ENCODE measurements around the gene PANK1. TPM values are rescaled to one million over a fixed set of nuclear protein-coding genes. Genes with fewer than 3 reads are reported as not detected.

PANK1 gene
- total RNA-seq, 2 experiments from 2014 or later = 12.1 to 16.1 TPM

DNA sequence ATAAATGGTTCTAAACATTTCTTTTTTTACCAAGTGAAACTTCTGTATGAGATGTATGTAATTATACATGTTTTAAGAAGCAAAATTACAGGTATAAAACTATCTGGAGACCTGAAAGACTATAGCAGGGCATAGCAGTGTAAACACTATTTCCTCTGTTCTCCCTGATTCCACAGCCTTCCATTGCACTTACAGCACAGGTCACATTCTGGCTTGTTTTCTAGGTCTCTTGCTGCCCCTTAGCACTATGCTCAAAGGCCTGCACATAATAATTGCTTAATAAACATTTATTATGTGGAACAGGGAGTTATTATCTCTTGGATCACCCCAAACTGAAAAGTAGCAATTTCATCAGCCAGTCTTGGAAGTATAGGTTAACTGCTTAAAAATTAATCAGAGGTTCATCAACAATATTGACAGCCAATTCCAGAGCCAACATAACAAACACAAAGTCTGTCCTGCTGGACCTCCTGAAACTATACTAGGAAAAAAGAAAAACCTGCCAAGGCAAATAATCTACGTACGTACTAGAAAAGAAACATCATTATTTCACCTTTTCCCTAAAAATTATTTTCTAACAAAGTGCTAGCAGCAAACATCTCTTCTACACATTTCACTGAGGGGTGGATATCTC is 43.2 kb downstream of the PANK1 start:
- H3K36me3 ChIP-seq (ENCODE audit: insufficient read depth, low read length) = peaks cover 23% of the 10 kb centered on the region
- H3K9me2 ChIP-seq (ENCODE audit: insufficient read depth, low read length) = no peaks in the 10 kb centered on the region
- no peaks in the 10 kb centered on the region for H4K20me1 ChIP-seq (ENCODE audit: insufficient read depth, low read length)
- H3K79me2 ChIP-seq (ENCODE audit: insufficient read depth, low read depth, low read length) = no peaks in the 10 kb centered on the region
- no peak overlapping the region for H3K4me3 ChIP-seq (ENCODE audit: low read depth, low read length, poor library complexity, severe bottlenecking)
- H3K4me2 ChIP-seq (ENCODE audit: low read length) = no peak overlapping the region
- intact Hi-C loops (cut with micrococcal nuclease; ENCODE audit: unreplicated experiment) = no loop called here
- no peak for TF ChIP-seq EZH2phosphoT487 (IDR thresholded peaks at IDR 0.05; ENCODE audit: borderline replicate concordance, low read depth, low read length)
- TF ChIP-seq CTCF (conservative IDR thresholded peaks at IDR 0.05; ENCODE audit: low read length) = no peak
- ChIA-PET POLR2A (interaction anchor here (0.7 kb wide), 1 partner anchor 1070 kb away, joined by 5 read pairs; no protein-coding TSS in a partner anchor), CTCF (ENCODE audit: unreplicated experiment) (no interaction called here)
- H2AFZ ChIP-seq (ENCODE audit: low read length) = no peak overlapping the region
- DNase-seq (ENCODE audit: low spot score) = no peak
- no TSS peak for BruUV-seq (replicated peaks)
- H3K9me3 ChIP-seq (ENCODE audit: low read length) = no peaks in the 10 kb centered on the region
- no peaks in the 10 kb centered on the region for H3K4me1 ChIP-seq (ENCODE audit: insufficient read depth, low read length, poor library complexity, severe bottlenecking)
- no peak overlapping the region for H3K27ac ChIP-seq (ENCODE audit: low read depth, low read length, poor library complexity, severe bottlenecking)

DNA sequence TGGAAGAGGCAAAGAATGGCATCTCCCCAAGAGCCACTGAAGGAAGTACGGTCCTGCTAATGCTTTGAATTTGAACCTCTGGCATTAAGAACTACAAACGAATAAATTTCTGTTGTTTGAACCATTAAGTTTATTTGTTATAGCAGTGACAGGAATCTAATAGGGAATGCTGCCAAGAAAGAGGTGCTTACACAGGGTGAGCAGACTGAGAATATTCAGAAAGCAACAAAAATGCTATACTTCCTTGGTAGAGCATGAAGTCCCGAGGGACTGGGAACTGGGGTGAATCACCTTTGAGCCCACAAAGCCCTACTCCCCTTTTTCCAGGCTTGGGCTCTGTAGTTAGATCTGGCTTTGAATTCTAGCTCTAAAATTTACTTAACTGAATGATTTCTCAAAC is 45.0 kb downstream of the PANK1 start:
- Histone ChIP-seq H3K4me3 (ENCODE audit: low read depth, low read length, poor library complexity, severe bottlenecking) (no peak overlapping the region), H3K36me3 (ENCODE audit: insufficient read depth, low read length) (peaks cover 22% of the 10 kb centered on the region), H4K20me1 (ENCODE audit: insufficient read depth, low read length) (no peaks in the 10 kb centered on the region), H3K27ac (ENCODE audit: low read depth, low read length, poor library complexity, severe bottlenecking) (no peak overlapping the region), H2AFZ (ENCODE audit: low read length) (no peak overlapping the region), H3K4me1 (ENCODE audit: insufficient read depth, low read length, poor library complexity, severe bottlenecking) (no peaks in the 10 kb centered on the region), H3K79me2 (ENCODE audit: insufficient read depth, low read depth, low read length) (no peaks in the 10 kb centered on the region), H3K9me2 (ENCODE audit: insufficient read depth, low read length) (no peaks in the 10 kb centered on the region), H3K9me3 (ENCODE audit: low read length) (no peaks in the 10 kb centered on the region), H3K4me2 (ENCODE audit: low read length) (no peak overlapping the region)
- DNase-seq (ENCODE audit: low spot score) = no peak
- CTCF ChIA-PET (ENCODE audit: unreplicated experiment) = no interaction called here
- TF ChIP-seq EZH2phosphoT487 (IDR thresholded peaks at IDR 0.05; ENCODE audit: borderline replicate concordance, low read depth, low read length) (no peak), CTCF (conservative IDR thresholded peaks at IDR 0.05; ENCODE audit: low read length) (no peak)
- BruUV-seq (replicated peaks) = no TSS peak
- POLR2A ChIA-PET = no interaction called here
- intact Hi-C loops (cut with micrococcal nuclease; ENCODE audit: unreplicated experiment) = no loop called here

GRCh38 chr10:89593043-89593442 is 52.0 kb downstream of the PANK1 start:
- TF ChIP-seq CTCF (conservative IDR thresholded peaks at IDR 0.05; ENCODE audit: low read length) = no peak
- TF ChIP-seq EZH2phosphoT487 (IDR thresholded peaks at IDR 0.05; ENCODE audit: borderline replicate concordance, low read depth, low read length) = no peak
- Histone ChIP-seq H3K4me1 (ENCODE audit: insufficient read depth, low read length, poor library complexity, severe bottlenecking) (no peaks in the 10 kb centered on the region), H3K27ac (ENCODE audit: low read depth, low read length, poor library complexity, severe bottlenecking) (no peak overlapping the region), H4K20me1 (ENCODE audit: insufficient read depth, low read length) (no peaks in the 10 kb centered on the region), H2AFZ (ENCODE audit: low read length) (no peak overlapping the region), H3K9me3 (ENCODE audit: low read length) (no peaks in the 10 kb centered on the region), H3K4me3 (ENCODE audit: low read depth, low read length, poor library complexity, severe bottlenecking) (no peak overlapping the region), H3K36me3 (ENCODE audit: insufficient read depth, low read length) (peaks cover 33% of the 10 kb centered on the region), H3K4me2 (ENCODE audit: low read length) (no peak overlapping the region), H3K9me2 (ENCODE audit: insufficient read depth, low read length) (no peaks in the 10 kb centered on the region), H3K79me2 (ENCODE audit: insufficient read depth, low read depth, low read length) (no peaks in the 10 kb centered on the region)
- intact Hi-C loops (cut with micrococcal nuclease; ENCODE audit: unreplicated experiment) = no loop called here
- ChIA-PET CTCF (ENCODE audit: unreplicated experiment) (no interaction called here), POLR2A (interaction anchor here (0.6 to 2.0 kb wide), 4 partner anchors 10 to 217 kb away, joined by 4 to 8 read pairs (median 6); no protein-coding TSS in a partner anchor)
- no TSS peak for BruUV-seq (replicated peaks)
- DNase-seq (ENCODE audit: low spot score) = no peak
